Liver (tissue), 9 donors: ENCODE data around the gene SMTNL2. TPM values are rescaled to one million over a fixed set of nuclear protein-coding genes. Genes with fewer than 3 reads are reported as not detected.

Experiments
- DNase-seq: peaks from one replicate; pipeline ENCODE4 v3.0.0-alpha.2; 2017; ENCODE audit warnings: low spot score
- H3K27ac ChIP-seq, 2 donors: one replicate each; pipeline ENCODE4 v1.7.0; 2013; ENCODE audit warnings: inconsistent platforms in 2 of 2, low read length in 2 of 2, control low read depth in 1 of 2, low read depth in 1 of 2, mild to moderate bottlenecking in 1 of 2
- H3K27me3 ChIP-seq, 4 donors: one replicate each; pipeline versions ENCODE4 v1.6.1 to v1.7.0; 2013; ENCODE audit warnings: low read length in 3 of 4, inconsistent platforms in 1 of 4, mild to moderate bottlenecking in 1 of 4, moderate library complexity in 1 of 4; ENCODE audit not compliant: control insufficient read depth in 4 of 4, insufficient read depth in 4 of 4
- H3K36me3 ChIP-seq, 4 donors: one replicate each; pipeline versions ENCODE4 v1.6.1 to v1.7.0; 2013; ENCODE audit warnings: low read length in 3 of 4, mild to moderate bottlenecking in 3 of 4, low read depth in 1 of 4, moderate library complexity in 1 of 4; ENCODE audit not compliant: control insufficient read depth in 4 of 4, insufficient read depth in 3 of 4
- H3K4me1 ChIP-seq, 4 donors: one replicate each; pipeline versions ENCODE4 v1.6.1 to v1.7.0; 2013; ENCODE audit warnings: low read length in 3 of 4, mild to moderate bottlenecking in 3 of 4, moderate library complexity in 1 of 4; ENCODE audit not compliant: control insufficient read depth in 4 of 4, insufficient read depth in 4 of 4
- H3K4me3 ChIP-seq, 3 donors: one replicate each; pipeline versions ENCODE4 v1.6.1 to v1.7.0; 2013; ENCODE audit warnings: low read length in 3 of 3, control low read depth in 1 of 3, low read depth in 1 of 3, mild to moderate bottlenecking in 1 of 3
- H3K9ac ChIP-seq, 2 donors: one replicate each; pipeline ENCODE4 v1.7.0; 2013; ENCODE audit warnings: low read length in 2 of 2, mild to moderate bottlenecking in 2 of 2, moderate library complexity in 2 of 2, control low read depth in 1 of 2, low read depth in 1 of 2
- H3K9me3 ChIP-seq, 4 donors: one replicate each; pipeline versions ENCODE4 v1.6.1 to v1.7.0; 2013; ENCODE audit warnings: low read length in 3 of 4; ENCODE audit not compliant: control insufficient read depth in 4 of 4
- EGR1 ChIP-seq, 2 donors: IDR thresholded peaks; 2 replicates each; pipeline ENCODE4 v1.6.1; 2016 to 2018; ENCODE audit warnings: antibody characterized with exemption in 2 of 2, low read depth in 2 of 2
- FOXA1 ChIP-seq: IDR thresholded peaks from 2 replicates; pipeline ENCODE4 v1.6.1; 2016; ENCODE audit warnings: antibody characterized with exemption
- FOXA2 ChIP-seq: IDR thresholded peaks from 2 replicates; pipeline ENCODE4 v1.6.1; 2016; ENCODE audit warnings: antibody characterized with exemption
- GABPA ChIP-seq, 2 donors: IDR thresholded peaks in 1 of 2; conservative IDR thresholded peaks in 1 of 2; 2 replicates each; pipeline ENCODE4 v1.6.1; 2016; ENCODE audit warnings: antibody characterized with exemption in 2 of 2, mild to moderate bottlenecking in 1 of 2, moderate library complexity in 1 of 2
- HNF4A ChIP-seq, 2 donors: conservative IDR thresholded peaks; 2 replicates each; pipeline ENCODE4 v1.6.1; 2016; ENCODE audit warnings: antibody characterized with exemption in 2 of 2, mild to moderate bottlenecking in 2 of 2
- HNF4G ChIP-seq: IDR thresholded peaks from 2 replicates; pipeline ENCODE4 v1.6.1; 2016; ENCODE audit warnings: antibody characterized with exemption
- JUND ChIP-seq, 2 donors: IDR thresholded peaks; 2 replicates each; pipeline ENCODE4 v1.6.1; 2016; ENCODE audit warnings: antibody characterized with exemption in 2 of 2
- NR2F2 ChIP-seq: IDR thresholded peaks from 2 replicates; pipeline ENCODE4 v1.6.1; 2016; ENCODE audit warnings: antibody characterized with exemption
- RAD21 ChIP-seq, 2 donors: IDR thresholded peaks; 2 replicates each; pipeline ENCODE4 v1.6.1; 2016; ENCODE audit warnings: antibody characterized with exemption in 2 of 2, mild to moderate bottlenecking in 2 of 2
- RXRA ChIP-seq, 2 donors: IDR thresholded peaks; 2 replicates each; pipeline ENCODE4 v1.6.1; 2017 to 2018; ENCODE audit warnings: antibody characterized with exemption in 2 of 2, mild to moderate bottlenecking in 1 of 2
- SP1 ChIP-seq: IDR thresholded peaks from 2 replicates; pipeline ENCODE4 v1.6.1; 2018; ENCODE audit warnings: antibody characterized with exemption, mild to moderate bottlenecking
- TAF1 ChIP-seq: conservative IDR thresholded peaks from 2 replicates; pipeline ENCODE4 v1.6.1; 2016; ENCODE audit warnings: antibody characterized with exemption, mild to moderate bottlenecking
- YY1 ChIP-seq: IDR thresholded peaks from 2 replicates; pipeline ENCODE4 v1.6.1; 2016; ENCODE audit warnings: antibody characterized with exemption, mild to moderate bottlenecking
- WGBS: extraction: QIAGEN DNeasy Blood & Tissue Kit; methylation state at CpG from one replicate; pipeline ENCODE4 v1.1.7; 2013; 5-methylcytosine and 5-hydroxymethylcytosine counted together
- polyA plus RNA-seq, 2 donors: library from polyadenylated mRNA; stranded (reverse) in 1 of 2; unstranded in 1 of 2; fragments of 200-250 nt in 1 of 2; fragments of >200 nt in 1 of 2; fragmentation: Nextera tagmentation in 1 of 2; extraction: Ambion mirVana in 1 of 2; gene quantifications; one replicate each; pipeline versions ENCODE4 v1.2.1 to v1.2.3, GENCODE V29; 2013 to 2015
- total RNA-seq, 2 donors: library from RNA; depleted of rRNA; stranded (reverse); fragments of >200 nt; gene quantifications; one replicate each; pipeline ENCODE4 v1.2.3, GENCODE V29; 2014
- TF ChIP-seq, protein P1 (sequence below): IDR thresholded peaks from 2 replicates; pipeline ENCODE4 v1.6.1; 2016; ENCODE audit warnings: antibody characterized with exemption
- TF ChIP-seq, protein P2 (sequence below): IDR thresholded peaks from 2 replicates; pipeline ENCODE4 v1.6.1; 2016; ENCODE audit warnings: antibody characterized with exemption
- TF ChIP-seq, protein P3 (sequence below): IDR thresholded peaks from 2 replicates; pipeline ENCODE4 v1.6.1; 2016; ENCODE audit warnings: antibody characterized with exemption
- TF ChIP-seq, protein P4 (sequence below): fragments of 150-350 bp; IDR thresholded peaks from 2 replicates; pipeline ENCODE4 v1.5.1; 2017; ENCODE audit warnings: improper control_type of control experiment, low read depth, low read length; ENCODE audit not compliant: missing input control
- TF ChIP-seq, protein P5 (sequence below): IDR thresholded peaks from 2 replicates; pipeline ENCODE4 v1.6.1; 2016; ENCODE audit warnings: antibody characterized with exemption, mild to moderate bottlenecking
- donor health status: healthy.
- donor health status: healthy.
- donor health status: healthy.
- donor health status: healthy.
- donor health status: healthy.

The SMTNL2 gene
- total and polyA plus RNA-seq, 4 donors, result 0.13 to 0.29 TPM; not detected in 2

DNA sequence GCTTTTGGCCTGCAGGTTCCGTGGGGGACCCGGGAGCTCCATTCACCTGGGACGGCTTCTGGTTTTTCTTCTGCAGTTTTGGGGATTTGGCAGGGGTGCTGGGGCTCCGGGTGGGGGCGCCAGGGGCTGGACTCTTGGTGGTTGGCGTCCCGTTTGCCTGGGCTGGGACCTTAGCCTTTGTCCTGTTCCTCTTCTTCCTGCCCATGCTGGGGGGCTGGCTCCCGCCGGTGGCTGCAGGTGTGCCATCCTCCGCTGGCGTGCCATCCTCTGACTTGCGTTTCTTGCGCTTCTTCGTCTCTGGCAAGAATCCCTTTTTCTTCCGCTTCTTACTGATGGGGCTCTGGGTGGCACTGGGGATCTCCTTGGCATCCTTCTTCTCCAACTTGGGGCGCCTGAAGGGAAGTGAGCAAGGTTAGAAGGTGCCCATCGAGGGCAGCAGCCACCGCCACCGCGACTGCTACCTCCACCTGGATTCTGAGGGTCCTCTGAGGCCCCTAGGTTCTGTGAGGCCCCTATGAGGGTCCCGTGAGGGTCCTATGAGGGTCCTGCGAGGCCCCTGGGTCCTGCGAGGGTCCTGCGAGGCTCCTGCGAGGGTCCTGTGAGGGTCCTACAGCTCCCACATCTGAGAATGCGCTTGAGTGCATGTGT, 44.6 kb upstream of the SMTNL2 start:
- Histone ChIP-seq H3K4me3 (no peak overlapping the region), H3K4me1 (peaks cover 0 to 23% (median 2%) of the 10 kb centered on the region in 4 donors), H3K27ac (no peak overlapping the region), H3K9ac (no peak overlapping the region), H3K36me3 (peaks cover 8 to 62% (median 22%) of the 10 kb centered on the region in 4 donors), H3K9me3 (no peaks in the 10 kb centered on the region), H3K27me3 (no peaks in the 10 kb centered on the region)
- DNase-seq, result no peak
- TF ChIP-seq GABPA (IDR thresholded peaks at IDR 0.05 in 1 of 2, conservative IDR thresholded peaks at IDR 0.05 in 1 of 2), result no peak
- no peak for TF ChIP-seq RAD21 (IDR thresholded peaks at IDR 0.05)
- no peak for TF ChIP-seq EGR1 (IDR thresholded peaks at IDR 0.05; ENCODE audit: low read depth in 2 of 2)
- no peak for TF ChIP-seq SP1
- no peak for TF ChIP-seq HNF4G
- TF ChIP-seq, protein P1, sequence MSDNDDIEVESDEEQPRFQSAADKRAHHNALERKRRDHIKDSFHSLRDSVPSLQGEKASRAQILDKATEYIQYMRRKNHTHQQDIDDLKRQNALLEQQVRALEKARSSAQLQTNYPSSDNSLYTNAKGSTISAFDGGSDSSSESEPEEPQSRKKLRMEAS, result no peak
- TF ChIP-seq, protein P2, sequence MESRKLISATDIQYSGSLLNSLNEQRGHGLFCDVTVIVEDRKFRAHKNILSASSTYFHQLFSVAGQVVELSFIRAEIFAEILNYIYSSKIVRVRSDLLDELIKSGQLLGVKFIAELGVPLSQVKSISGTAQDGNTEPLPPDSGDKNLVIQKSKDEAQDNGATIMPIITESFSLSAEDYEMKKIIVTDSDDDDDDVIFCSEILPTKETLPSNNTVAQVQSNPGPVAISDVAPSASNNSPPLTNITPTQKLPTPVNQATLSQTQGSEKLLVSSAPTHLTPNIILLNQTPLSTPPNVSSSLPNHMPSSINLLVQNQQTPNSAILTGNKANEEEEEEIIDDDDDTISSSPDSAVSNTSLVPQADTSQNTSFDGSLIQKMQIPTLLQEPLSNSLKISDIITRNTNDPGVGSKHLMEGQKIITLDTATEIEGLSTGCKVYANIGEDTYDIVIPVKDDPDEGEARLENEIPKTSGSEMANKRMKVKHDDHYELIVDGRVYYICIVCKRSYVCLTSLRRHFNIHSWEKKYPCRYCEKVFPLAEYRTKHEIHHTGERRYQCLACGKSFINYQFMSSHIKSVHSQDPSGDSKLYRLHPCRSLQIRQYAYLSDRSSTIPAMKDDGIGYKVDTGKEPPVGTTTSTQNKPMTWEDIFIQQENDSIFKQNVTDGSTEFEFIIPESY, result no peak
- TF ChIP-seq, protein P3, sequence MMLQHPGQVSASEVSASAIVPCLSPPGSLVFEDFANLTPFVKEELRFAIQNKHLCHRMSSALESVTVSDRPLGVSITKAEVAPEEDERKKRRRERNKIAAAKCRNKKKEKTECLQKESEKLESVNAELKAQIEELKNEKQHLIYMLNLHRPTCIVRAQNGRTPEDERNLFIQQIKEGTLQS, result no peak
- TF ChIP-seq TAF1, result no peak
- TF ChIP-seq, protein P4, sequence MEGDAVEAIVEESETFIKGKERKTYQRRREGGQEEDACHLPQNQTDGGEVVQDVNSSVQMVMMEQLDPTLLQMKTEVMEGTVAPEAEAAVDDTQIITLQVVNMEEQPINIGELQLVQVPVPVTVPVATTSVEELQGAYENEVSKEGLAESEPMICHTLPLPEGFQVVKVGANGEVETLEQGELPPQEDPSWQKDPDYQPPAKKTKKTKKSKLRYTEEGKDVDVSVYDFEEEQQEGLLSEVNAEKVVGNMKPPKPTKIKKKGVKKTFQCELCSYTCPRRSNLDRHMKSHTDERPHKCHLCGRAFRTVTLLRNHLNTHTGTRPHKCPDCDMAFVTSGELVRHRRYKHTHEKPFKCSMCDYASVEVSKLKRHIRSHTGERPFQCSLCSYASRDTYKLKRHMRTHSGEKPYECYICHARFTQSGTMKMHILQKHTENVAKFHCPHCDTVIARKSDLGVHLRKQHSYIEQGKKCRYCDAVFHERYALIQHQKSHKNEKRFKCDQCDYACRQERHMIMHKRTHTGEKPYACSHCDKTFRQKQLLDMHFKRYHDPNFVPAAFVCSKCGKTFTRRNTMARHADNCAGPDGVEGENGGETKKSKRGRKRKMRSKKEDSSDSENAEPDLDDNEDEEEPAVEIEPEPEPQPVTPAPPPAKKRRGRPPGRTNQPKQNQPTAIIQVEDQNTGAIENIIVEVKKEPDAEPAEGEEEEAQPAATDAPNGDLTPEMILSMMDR, result no peak
- TF ChIP-seq YY1, result no peak
- no peak for TF ChIP-seq JUND (IDR thresholded peaks at IDR 0.05)
- TF ChIP-seq FOXA2, result no peak
- no peak for TF ChIP-seq HNF4A (conservative IDR thresholded peaks at IDR 0.05)
- TF ChIP-seq FOXA1, result no peak
- no peak for TF ChIP-seq NR2F2
- TF ChIP-seq RXRA (IDR thresholded peaks at IDR 0.05), result no peak
- TF ChIP-seq, protein P5, sequence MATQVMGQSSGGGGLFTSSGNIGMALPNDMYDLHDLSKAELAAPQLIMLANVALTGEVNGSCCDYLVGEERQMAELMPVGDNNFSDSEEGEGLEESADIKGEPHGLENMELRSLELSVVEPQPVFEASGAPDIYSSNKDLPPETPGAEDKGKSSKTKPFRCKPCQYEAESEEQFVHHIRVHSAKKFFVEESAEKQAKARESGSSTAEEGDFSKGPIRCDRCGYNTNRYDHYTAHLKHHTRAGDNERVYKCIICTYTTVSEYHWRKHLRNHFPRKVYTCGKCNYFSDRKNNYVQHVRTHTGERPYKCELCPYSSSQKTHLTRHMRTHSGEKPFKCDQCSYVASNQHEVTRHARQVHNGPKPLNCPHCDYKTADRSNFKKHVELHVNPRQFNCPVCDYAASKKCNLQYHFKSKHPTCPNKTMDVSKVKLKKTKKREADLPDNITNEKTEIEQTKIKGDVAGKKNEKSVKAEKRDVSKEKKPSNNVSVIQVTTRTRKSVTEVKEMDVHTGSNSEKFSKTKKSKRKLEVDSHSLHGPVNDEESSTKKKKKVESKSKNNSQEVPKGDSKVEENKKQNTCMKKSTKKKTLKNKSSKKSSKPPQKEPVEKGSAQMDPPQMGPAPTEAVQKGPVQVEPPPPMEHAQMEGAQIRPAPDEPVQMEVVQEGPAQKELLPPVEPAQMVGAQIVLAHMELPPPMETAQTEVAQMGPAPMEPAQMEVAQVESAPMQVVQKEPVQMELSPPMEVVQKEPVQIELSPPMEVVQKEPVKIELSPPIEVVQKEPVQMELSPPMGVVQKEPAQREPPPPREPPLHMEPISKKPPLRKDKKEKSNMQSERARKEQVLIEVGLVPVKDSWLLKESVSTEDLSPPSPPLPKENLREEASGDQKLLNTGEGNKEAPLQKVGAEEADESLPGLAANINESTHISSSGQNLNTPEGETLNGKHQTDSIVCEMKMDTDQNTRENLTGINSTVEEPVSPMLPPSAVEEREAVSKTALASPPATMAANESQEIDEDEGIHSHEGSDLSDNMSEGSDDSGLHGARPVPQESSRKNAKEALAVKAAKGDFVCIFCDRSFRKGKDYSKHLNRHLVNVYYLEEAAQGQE, result no peak
- WGBS, result 96% methylated on average over 26 of the region's 26 CpGs
